Mesenteric fat pad (tissue), 1 donor: ENCODE measurements around the gene PRXL2A. TPM values are rescaled to one million over a fixed set of nuclear protein-coding genes. Genes with fewer than 3 reads are reported as not detected.
"Not testable (repeated sequence)": the region's sequence is repeated elsewhere in the genome, so short reads cannot be mapped to it uniquely, and the experiment has no call there.

Experiments used
- DNase-seq: peaks from one replicate; pipeline ENCODE4 v3.0.0-alpha.2; 2020; ENCODE audit warnings: low spot score
- total RNA-seq: library from RNA; stranded (reverse); fragmentation: NEBNext Ultra II Directional; extraction: Animal tissue kit (Norgen Biotek cat#: 25700); gene quantifications from one replicate; pipeline ENCODE4 v1.2.1, GENCODE V29; 2021
- donor health status: DM: yes; HTN: yes; CAD: no.

The PRXL2A gene
- total RNA-seq, 1 donor from 2014 or later = 500 TPM

DNA sequence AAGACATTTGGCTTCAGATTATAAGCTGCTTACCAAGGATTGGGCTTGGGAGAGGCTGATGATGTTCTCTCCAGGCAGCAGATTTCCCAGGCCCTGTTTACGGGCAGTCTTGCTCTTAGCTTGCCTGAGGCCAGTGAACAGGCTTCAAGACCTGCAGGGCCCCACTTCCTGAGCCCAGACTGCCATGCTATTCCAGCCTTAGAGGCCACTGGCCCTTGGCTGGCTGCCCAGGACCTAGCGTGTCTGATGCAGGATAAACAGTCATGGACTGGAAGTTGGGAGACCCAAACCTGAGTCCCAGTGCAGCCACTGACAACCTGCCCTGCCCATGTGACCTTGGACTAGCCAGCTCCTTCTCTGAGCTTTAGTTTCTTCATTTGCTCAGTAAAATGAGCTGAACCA is 2.9 kb downstream of the PRXL2A start:
- DNase-seq = no peak

- DNase-seq = no peak
These were observed 3.4 kb downstream of the PRXL2A start for GRCh38 chr10:80411681-80412220.

GRCh38 chr10:80412486-80412885 is 4.1 kb downstream of the PRXL2A start:
- DNase-seq = no peak

DNA sequence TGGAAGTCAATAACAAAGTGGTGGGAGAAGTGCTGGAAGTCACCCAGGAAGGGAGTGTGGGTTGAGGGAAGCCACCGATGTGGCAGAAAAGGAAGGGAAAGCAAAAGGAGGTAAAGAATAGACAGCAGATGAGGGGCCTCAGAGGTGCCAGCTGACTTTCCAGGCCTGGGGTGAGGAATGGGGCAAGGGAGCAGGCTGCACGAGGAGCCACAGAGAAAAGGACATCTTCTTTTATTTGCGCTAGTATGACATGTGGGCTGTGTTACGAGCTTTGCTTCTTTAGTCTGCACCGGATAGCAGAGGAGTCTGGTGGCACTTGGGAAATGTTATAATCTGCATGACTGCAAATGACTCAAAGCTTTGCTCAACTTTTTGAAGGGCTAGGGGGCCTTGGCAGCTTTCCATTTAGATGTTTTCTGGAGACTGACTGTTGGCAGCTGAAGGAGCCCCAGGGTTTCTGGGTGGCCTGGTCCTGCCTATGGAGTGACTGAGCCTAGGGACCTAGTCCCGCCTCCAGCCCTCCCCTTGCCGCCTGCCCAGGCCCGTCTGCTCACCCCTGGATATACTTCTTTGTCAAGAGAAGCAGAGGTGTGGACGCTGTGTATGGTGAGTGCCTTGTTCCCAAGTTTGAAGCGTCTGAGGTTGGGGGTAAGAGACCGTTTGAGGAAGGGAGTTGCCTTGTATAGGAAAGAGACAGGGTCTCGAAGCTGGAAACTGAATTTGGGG is 5.1 kb downstream of the PRXL2A start:
- no peak for DNase-seq

GRCh38 chr10:80414142-80414895 is 6.0 kb downstream of the PRXL2A start:
- DNase-seq = no peak

DNA sequence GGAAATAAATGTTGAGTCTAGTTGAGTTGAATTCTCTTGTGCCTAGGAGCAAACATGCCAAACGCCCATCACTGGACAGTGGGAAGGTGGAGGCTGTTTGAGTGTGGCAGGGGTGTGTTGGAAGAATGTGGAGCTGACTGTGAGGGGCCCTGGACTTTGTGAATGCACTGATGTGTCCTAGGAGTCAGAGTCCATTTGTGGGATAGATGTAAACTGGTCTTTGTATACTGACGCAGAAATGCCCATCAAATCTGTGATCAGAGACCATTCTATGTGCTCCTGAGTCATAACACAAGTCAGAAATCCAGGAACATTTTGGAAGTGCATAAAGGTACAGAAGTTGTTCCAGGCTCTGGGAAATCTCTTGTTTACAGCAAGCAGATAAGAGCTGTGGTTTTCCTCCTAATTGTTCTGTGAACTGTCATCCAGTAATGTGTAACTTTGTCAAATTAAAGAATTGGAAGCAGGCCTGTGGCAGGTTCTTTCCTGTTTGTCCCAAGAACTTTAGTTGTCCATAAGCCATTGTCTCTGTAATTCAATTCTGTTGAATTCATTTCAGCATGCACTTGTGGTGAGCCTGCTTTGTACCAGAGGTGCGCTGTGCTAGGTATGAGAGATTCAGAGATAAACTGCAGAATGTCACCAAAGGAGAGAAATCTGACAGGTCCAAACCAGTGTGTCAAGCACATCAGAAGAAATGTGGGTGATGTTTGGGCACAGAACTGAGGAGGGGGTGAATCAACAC is 7.6 kb downstream of the PRXL2A start:
- DNase-seq = no peak

DNA sequence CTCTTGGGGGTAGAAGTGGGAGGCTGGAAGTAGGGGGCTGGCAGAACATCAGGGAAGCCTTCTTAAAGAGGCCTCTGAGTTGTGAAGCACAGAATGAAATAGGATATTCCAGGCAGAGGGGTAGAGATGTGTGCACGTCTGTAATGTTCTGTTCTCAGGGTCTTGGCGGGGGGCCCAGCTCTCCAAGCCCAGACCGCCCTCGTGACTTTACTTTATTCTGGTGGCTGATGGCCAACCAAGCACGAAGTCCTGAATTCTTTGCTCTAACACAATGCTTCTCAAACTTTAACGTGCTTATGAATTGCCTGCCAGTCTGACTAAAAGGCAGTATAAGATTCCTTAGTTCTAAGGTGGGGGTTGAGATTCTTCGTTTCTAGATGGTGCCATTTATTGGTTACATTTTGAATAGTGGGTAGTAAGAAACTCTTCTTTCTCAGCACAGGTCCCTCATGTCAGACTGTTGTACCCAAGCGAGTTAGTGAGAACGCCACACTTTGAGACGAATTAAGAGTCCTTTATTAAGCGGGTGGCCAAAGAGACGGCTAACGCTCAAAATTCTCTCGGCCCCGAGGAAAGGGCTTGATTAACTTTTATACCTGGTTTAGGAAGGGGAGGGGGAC is 8.2 kb downstream of the PRXL2A start:
- DNase-seq = no peak

DNA sequence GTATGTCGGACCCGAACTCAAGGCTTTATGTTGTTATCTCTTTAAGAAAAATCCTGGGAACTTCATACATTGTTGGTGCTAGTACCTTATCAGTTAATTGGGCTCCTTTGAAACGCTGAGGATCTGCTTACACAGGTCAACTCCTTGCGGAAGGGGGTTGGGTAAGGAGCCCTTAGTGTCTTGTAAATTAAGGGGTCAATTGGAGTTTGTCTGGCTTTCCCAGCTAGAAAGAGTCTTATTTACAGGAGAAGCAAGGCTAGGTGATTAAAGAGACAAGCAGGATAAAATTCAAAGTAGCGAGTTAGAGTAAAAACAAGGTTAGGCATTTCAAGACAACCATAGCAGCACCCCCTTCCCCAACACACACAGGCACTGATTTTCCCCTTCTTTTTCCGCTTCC is 8.9 kb downstream of the PRXL2A start:
- not testable (repeated sequence) for DNase-seq

DNA sequence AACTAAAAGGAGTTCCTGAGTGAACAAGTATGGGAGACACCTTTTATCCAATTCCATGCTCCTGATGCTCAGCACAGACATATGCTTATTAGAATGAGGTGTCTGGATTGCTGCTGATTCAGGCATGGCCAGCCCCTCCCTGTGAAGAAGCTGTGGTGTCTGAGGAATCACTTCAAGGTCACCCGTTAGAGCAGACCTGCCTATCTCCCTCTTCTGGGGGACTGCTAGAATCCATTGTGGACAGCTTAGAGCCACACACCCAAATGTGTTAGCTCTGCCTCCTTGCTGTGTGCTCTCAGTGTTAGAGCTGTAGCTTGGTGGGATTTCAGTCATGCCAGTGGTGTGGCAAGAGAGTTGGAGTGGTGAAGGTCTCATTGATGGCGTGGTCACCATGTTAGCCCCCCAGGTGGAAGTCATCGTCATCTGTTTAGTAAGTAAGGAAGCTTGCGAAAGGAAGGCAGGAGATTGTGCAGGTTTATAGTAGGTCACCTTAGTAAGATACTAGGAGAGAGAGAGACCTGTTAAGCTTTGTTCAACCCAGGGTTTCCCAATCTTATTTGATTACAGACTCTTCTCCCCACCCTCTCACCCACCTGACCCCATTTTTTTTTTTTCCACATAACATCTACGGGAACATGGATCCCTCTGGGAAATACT is 12.8 kb downstream of the PRXL2A start:
- DNase-seq = no peak

GRCh38 chr10:80421707-80422536 is 13.6 kb downstream of the PRXL2A start:
- no peak for DNase-seq

DNA sequence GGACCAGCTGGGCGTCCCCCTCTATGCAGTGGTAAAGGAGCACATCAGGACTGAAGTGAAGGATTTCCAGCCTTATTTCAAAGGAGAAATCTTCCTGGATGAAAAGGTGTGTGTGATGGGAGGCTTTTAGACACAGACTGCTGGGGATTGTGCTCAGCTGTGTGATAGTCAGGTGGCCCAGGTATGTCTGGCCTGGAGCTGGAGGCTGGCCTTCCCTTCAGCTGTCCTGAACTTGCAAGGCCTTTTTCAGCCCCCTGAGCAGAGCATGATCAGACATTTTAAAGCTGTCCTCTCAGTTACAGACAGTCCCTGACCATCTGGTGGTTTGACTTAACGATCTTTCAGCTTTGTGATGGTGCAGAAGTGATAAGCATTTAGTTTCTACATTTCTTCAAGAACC is 17.6 kb downstream of the PRXL2A start:
- peak; percentile 55 for DNase-seq

- no peak for DNase-seq
These were observed 19.2 kb downstream of the PRXL2A start for GRCh38 chr10:80427541-80427940.

- DNase-seq = peak; percentile 85
These were observed 21.2 kb downstream of the PRXL2A start for GRCh38 chr10:80429521-80429973.

GRCh38 chr10:80433134-80433533 is 24.8 kb downstream of the PRXL2A start:
- no peak for DNase-seq

DNA sequence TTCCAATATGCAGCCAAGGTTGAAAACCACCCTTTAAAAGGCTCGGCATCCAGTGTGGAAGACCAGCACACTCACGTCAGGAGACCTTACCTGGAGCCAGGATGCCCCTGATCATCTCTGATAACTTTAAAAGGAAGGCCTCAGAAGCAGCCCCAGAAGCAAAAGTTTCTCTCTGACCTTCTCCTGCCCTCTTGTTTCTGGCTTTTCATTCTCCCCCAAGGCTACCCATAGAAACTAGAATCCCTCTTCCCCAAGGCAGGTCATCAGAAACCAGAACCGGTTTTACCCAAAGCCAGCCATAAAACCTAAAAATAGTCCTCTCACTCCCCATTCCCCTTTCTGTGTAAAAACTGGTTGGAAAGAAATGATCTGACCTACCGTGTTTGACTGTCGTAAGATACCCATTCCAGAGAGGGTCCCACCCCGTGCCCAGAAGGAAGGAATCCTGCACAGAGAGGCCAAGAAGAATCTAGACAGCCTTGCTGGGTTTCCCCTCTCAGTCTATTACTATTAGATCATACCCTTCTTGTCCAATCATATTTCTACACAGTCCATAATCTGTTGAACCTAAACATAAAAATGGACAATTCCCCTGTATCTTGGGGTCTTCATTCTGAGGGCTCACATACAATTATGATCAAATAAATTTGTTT is 28.2 kb downstream of the PRXL2A start:
- no peak for DNase-seq

GRCh38 chr10:80437227-80437626 is 28.9 kb downstream of the PRXL2A start:
- no peak for DNase-seq

GRCh38 chr10:80441831-80442230 is 33.5 kb downstream of the PRXL2A start:
- no peak for DNase-seq

DNA sequence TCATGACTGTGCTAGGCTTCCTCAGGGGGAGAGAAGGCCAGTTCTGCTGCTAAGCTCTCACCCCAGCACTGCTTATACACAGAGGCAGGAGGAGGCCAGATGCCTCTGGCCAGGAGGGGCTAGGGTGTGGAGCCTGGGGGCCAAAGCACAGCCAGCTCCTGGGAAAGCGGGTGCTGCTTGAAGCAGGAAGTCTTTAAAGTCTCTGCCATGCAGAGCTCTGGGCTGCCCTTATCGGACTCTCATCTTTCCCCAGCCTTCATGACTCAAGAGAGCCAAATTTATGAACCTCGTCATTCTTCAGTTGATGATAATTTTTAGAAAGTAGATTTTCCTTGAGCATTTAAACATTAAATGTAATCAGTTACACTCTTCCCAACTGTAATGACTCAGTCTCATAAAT is 34.5 kb downstream of the PRXL2A start:
- DNase-seq = no peak

DNA sequence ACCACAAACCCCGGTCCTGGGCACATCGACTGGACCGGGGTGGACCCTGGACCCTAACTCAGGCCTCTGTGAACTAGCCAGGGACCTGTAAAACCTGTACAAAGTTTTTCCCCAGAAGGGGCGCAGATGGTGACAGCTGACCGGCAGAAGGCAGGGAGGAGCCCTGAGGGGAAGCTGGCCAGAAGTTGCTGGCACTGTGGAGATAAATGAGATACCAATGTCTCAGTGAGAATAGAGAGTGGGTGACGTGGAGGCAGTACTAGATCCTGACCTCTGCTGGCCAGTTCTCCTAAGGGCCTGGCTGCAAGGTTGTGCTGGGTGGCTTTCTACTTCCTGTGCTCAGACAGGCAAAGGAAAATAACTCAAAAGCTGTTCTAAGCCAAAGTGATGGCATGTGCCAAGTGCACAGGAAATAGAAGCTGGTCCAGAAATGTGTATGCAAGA is 35.2 kb downstream of the PRXL2A start:
- DNase-seq = no peak
